Muscle layer of colon (tissue), 2 donors: ENCODE results near the gene ITGB2.
A peak's percentile ranks its signal among the peaks of the same experiment; 100 is the strongest.

Source experiments
- H3K27ac ChIP-seq: one replicate; pipeline ENCODE4 v1.7.0; 2013; ENCODE audit warnings: low read depth, mild to moderate bottlenecking, low read length, moderate library complexity
- H3K27me3 ChIP-seq, 2 donors: one replicate each; pipeline ENCODE4 v1.7.0; 2013; ENCODE audit warnings: low read length in 2 of 2, mild to moderate bottlenecking in 2 of 2; ENCODE audit not compliant: insufficient read depth in 2 of 2, control insufficient read depth in 1 of 2
- H3K36me3 ChIP-seq: one replicate; pipeline ENCODE4 v1.7.0; 2013; ENCODE audit warnings: mild to moderate bottlenecking, low read length; ENCODE audit not compliant: insufficient read depth
- H3K4me1 ChIP-seq: one replicate; pipeline ENCODE4 v1.7.0; 2013; ENCODE audit warnings: mild to moderate bottlenecking, low read length; ENCODE audit not compliant: insufficient read depth
- H3K4me3 ChIP-seq, 2 donors: one replicate each; pipeline ENCODE4 v1.7.0; 2013; ENCODE audit warnings: low read length in 2 of 2, low read depth in 1 of 2, mild to moderate bottlenecking in 1 of 2, moderate library complexity in 1 of 2
- H3K9ac ChIP-seq: one replicate; pipeline ENCODE4 v1.7.0; 2013; ENCODE audit warnings: low read length
- H3K9me3 ChIP-seq: one replicate; pipeline ENCODE4 v1.7.0; 2013; ENCODE audit warnings: mild to moderate bottlenecking, low read length
- donor health status: abdominal sarcoma.
- donor health status: Adenocarcinoma of cecum.

ITGB2 gene

GRCh38 chr21:44960141-44961092 lies 39.7 kb upstream of the ITGB2 start:
- peak overlapping the region; percentile 12 for H3K27ac ChIP-seq
- no peaks in the 10 kb centered on the region for H3K27me3 ChIP-seq
- H3K36me3 ChIP-seq: no peaks in the 10 kb centered on the region
- H3K9me3 ChIP-seq: no peaks in the 10 kb centered on the region
- H3K4me3 ChIP-seq: peak overlapping the region in 1 of 2 donors; percentile 52
- peaks cover 72% of the 10 kb centered on the region for H3K4me1 ChIP-seq
- no peak overlapping the region for H3K9ac ChIP-seq

GRCh38 chr21:44959376-44960091 lies 38.8 kb upstream of the ITGB2 start:
- H3K9ac ChIP-seq: no peak overlapping the region
- H3K27me3 ChIP-seq: no peaks in the 10 kb centered on the region
- H3K4me1 ChIP-seq: peaks cover 64% of the 10 kb centered on the region
- peak overlapping the region; percentile 68 for H3K27ac ChIP-seq
- H3K9me3 ChIP-seq: no peaks in the 10 kb centered on the region
- no peaks in the 10 kb centered on the region for H3K36me3 ChIP-seq
- peak overlapping the region in 1 of 2 donors; percentile 52 for H3K4me3 ChIP-seq

GRCh38 chr21:44958471-44959191 lies 37.9 kb upstream of the ITGB2 start:
- peaks cover 62% of the 10 kb centered on the region for H3K4me1 ChIP-seq
- H3K27ac ChIP-seq: peak overlapping the region; percentile 68
- H3K9ac ChIP-seq: peak overlapping the region; percentile 19
- no peaks in the 10 kb centered on the region for H3K9me3 ChIP-seq
- no peaks in the 10 kb centered on the region for H3K27me3 ChIP-seq
- H3K4me3 ChIP-seq: peak overlapping the region; percentile 8 to 52
- no peaks in the 10 kb centered on the region for H3K36me3 ChIP-seq

GRCh38 chr21:44957901-44958451 lies 37.3 kb upstream of the ITGB2 start:
- H3K4me1 ChIP-seq: peaks cover 60% of the 10 kb centered on the region
- H3K9ac ChIP-seq: peak overlapping the region; percentile 19
- H3K27ac ChIP-seq: peak overlapping the region; percentile 68
- H3K36me3 ChIP-seq: no peaks in the 10 kb centered on the region
- H3K4me3 ChIP-seq: peak overlapping the region in 1 of 2 donors; percentile 52
- no peaks in the 10 kb centered on the region for H3K27me3 ChIP-seq
- no peaks in the 10 kb centered on the region for H3K9me3 ChIP-seq

GRCh38 chr21:44957047-44957831 lies 36.5 kb upstream of the ITGB2 start:
- H3K4me1 ChIP-seq: peaks cover 60% of the 10 kb centered on the region
- H3K27ac ChIP-seq: peak overlapping the region; percentile 68
- no peaks in the 10 kb centered on the region for H3K9me3 ChIP-seq
- H3K27me3 ChIP-seq: no peaks in the 10 kb centered on the region
- no peak overlapping the region for H3K4me3 ChIP-seq
- no peak overlapping the region for H3K9ac ChIP-seq
- no peaks in the 10 kb centered on the region for H3K36me3 ChIP-seq

GRCh38 chr21:44956356-44957046 lies 35.8 kb upstream of the ITGB2 start:
- no peaks in the 10 kb centered on the region for H3K9me3 ChIP-seq
- no peak overlapping the region for H3K9ac ChIP-seq
- peaks cover 55% of the 10 kb centered on the region for H3K4me1 ChIP-seq
- H3K36me3 ChIP-seq: no peaks in the 10 kb centered on the region
- H3K27me3 ChIP-seq: no peaks in the 10 kb centered on the region
- no peak overlapping the region for H3K27ac ChIP-seq
- H3K4me3 ChIP-seq: no peak overlapping the region

- Histone ChIP-seq H3K36me3 (no peaks in the 10 kb centered on the region), H3K4me1 (peaks cover 48% of the 10 kb centered on the region), H3K4me3 (no peak overlapping the region), H3K27ac (no peak overlapping the region), H3K9ac (no peak overlapping the region), H3K9me3 (no peaks in the 10 kb centered on the region), H3K27me3 (no peaks in the 10 kb centered on the region)
Measured at GRCh38 chr21:44955798-44956175, 35.1 kb upstream of the ITGB2 start.

GRCh38 chr21:44955141-44955797 lies 34.6 kb upstream of the ITGB2 start:
- peaks cover 45% of the 10 kb centered on the region for H3K4me1 ChIP-seq
- H3K4me3 ChIP-seq: no peak overlapping the region
- H3K36me3 ChIP-seq: no peaks in the 10 kb centered on the region
- H3K9me3 ChIP-seq: no peaks in the 10 kb centered on the region
- no peaks in the 10 kb centered on the region for H3K27me3 ChIP-seq
- no peak overlapping the region for H3K9ac ChIP-seq
- no peak overlapping the region for H3K27ac ChIP-seq

- no peaks in the 10 kb centered on the region for H3K9me3 ChIP-seq
- no peak overlapping the region for H3K4me3 ChIP-seq
- no peaks in the 10 kb centered on the region for H3K27me3 ChIP-seq
- no peaks in the 10 kb centered on the region for H3K36me3 ChIP-seq
- H3K4me1 ChIP-seq: peaks cover 45% of the 10 kb centered on the region
- no peak overlapping the region for H3K9ac ChIP-seq
- H3K27ac ChIP-seq: no peak overlapping the region
Measured at GRCh38 chr21:44954281-44954771, 33.6 kb upstream of the ITGB2 start.

- no peak overlapping the region for H3K27ac ChIP-seq
- no peaks in the 10 kb centered on the region for H3K27me3 ChIP-seq
- no peak overlapping the region for H3K9ac ChIP-seq
- no peaks in the 10 kb centered on the region for H3K9me3 ChIP-seq
- H3K4me3 ChIP-seq: no peak overlapping the region
- H3K36me3 ChIP-seq: no peaks in the 10 kb centered on the region
- peaks cover 39% of the 10 kb centered on the region for H3K4me1 ChIP-seq
Measured at GRCh38 chr21:44953628-44954021, 32.9 kb upstream of the ITGB2 start.
